LNCAP (cell line): ENCODE measurements around the gene POP5.

Experiments
- TF ChIP-seq, protein P1 (sequence below): fragments of 450-650 bp; IDR thresholded peaks from 2 replicates; pipeline ENCODE4 v1.5.1; 2017; ENCODE audit warnings: mild to moderate bottlenecking

POP5 gene, protein sequence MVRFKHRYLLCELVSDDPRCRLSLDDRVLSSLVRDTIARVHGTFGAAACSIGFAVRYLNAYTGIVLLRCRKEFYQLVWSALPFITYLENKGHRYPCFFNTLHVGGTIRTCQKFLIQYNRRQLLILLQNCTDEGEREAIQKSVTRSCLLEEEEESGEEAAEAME

DNA sequence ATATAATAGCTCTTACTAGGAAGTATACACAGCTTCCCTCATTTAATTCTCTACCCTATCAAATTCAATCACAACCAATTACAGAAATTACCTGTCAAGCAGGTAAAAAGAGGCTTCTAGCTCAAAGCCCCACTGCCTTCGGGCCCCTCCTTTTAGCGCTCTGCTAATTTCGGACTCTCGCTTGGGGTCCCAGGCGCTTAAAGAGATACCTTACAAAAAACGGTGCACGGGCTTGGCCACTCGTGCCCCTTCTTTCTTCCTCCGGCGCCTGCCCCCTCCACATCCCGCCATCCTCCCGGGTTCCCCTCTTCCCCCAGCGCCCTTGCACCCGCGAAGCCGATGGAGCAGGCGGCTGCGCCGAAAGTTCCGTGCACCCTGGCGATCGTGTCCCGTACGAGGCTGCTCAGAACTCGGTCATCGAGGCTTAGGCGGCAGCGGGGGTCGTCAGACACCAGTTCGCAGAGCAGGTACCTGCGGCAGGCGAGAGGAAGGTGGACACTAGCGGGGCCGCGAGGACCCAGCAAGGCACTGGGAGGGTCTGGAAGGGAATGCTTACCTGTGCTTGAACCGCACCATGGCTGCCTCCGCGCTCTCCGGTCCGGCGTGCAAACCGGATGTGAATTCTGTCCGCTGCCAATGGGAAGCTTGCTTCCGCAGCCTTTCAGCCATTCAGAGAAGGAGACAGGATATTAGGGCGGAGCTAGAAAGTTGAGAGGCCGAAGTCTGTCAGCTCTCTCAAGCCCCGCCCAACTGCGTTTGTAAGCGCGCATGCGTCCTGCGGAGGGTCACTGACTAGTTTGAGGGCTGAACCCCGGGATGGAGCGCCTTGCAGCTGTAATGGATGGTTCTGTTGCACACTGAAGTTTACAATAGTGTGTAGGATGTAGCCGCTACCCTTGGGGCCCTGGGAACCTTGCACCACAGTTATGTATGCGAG lies at the start of gene POP5:
Gene POP5, minus strand, starts transcription at position 616 of the 937 bp plus-strand sequence. Its CDS starts 40 bp downstream, at position 576.
- TF ChIP-seq, protein P1, sequence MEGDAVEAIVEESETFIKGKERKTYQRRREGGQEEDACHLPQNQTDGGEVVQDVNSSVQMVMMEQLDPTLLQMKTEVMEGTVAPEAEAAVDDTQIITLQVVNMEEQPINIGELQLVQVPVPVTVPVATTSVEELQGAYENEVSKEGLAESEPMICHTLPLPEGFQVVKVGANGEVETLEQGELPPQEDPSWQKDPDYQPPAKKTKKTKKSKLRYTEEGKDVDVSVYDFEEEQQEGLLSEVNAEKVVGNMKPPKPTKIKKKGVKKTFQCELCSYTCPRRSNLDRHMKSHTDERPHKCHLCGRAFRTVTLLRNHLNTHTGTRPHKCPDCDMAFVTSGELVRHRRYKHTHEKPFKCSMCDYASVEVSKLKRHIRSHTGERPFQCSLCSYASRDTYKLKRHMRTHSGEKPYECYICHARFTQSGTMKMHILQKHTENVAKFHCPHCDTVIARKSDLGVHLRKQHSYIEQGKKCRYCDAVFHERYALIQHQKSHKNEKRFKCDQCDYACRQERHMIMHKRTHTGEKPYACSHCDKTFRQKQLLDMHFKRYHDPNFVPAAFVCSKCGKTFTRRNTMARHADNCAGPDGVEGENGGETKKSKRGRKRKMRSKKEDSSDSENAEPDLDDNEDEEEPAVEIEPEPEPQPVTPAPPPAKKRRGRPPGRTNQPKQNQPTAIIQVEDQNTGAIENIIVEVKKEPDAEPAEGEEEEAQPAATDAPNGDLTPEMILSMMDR, result no peak

DNA sequence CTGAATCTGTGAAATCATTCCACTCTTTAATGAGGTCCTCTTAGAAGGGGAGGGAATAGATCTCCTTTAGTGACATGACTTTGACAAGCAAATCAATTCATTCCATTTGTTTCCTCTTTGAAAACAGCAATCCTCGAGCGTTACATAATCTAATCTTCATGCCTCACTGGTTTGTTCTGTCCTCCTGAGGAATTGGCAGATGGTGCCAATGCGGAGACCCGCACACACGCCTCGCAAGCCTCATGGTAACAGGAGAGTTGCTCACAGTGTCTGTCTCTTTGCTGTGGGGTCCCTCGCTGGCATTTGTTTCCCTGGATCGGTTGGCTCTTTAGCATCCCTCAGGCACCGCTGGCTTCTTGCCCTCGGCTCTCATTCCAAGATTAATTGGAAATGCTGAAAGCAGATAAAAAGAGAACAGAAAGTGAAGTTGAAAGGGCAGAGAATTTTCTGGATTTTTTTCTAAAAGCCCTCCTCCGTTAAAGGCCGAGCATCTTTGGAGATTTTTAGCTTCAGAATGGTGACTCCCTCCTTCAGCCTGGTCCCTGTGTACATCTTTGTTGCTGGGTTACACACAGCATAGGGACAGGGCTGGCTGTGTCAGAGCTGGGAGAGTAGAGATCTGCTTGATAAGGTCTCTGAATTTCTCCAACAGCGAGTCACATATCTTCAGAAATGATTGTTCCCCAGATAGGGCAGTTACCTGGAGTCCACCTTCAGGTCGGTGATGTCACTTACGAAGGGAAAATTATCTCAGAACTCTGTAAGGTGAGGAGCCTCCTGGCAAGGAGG lies 49.1 kb upstream of the POP5 start:
- TF ChIP-seq, protein P1, result no peak

DNA sequence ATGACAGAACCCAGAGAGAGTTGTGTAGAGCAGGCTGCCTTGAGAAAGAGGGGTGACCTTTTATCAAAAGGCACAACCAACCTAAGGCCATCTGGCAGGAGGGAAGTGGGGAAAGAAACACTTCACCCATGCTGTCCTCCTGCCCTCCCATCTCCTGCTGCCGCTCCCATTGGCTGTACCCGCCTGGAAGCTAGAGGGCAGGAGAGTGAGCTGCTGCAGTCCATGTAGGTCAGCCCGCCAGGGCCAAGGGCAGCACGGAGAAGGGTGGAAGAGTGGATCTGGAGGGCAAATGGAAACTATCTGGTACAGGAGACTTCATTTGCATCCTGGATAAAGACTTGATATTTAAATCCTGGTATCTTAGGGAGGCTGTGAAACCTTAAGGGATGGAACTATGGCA lies 47.7 kb upstream of the POP5 start:
- TF ChIP-seq, protein P1, result no peak

DNA sequence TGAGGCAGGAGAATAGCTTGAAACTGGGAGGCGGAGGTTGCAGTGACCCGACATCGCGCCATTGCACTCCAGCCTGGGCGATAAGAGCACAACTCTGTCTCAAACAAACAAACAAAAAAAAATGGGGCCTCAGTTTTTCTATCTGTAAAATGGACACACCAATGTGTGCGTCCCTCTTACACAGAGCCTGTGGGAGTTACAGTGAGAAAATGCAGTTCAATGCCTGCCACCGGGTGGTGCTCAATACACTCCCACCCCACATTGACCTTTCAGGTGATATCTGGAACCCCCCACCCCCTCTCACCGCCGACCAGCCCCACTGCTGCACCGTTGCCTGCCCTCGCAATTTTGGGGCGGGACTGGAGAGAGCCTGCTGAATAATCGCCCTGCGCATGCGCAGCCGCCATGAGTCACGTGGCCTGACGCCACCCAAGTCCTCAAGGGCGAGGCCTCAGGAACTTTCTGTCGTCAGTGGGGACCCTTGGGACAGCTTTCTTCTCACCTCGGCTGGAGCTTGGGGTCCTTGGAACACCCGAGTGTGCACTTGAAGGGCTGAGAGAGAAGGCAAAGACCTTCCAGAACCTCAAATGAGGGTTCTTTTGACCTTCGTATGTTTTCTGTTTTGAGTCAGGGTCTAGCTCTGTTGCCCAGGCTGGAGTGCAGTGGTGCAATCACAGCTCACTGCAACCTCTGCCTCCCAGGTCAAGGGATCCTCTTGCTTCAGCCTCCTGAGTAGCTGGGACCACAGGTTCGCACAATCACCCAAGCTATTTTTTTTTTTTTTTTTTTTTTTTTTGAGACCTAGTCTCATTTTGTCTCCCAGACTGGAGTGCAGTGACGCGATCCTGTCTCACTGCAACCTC lies 44.6 kb upstream of the POP5 start:
- TF ChIP-seq, protein P1, result no peak

DNA sequence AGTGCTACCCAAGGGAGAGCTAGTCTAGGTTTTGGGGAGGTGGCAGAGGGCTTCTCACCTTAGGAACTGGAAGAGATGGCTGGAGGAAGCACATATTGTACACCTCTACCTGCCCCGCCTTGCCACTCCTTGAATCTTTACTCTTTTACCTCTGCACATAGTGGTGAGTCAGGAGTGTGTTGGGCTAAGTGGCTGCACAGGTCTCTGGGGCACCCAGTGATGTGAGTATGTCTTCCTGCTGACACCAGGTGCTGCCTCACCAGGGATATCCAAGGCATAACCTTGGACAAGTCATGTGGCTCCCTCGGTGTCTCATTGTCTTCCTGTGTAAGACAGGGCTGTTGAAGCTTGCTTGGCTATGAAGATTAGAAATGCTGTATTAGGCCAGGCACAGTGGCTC lies 39.4 kb upstream of the POP5 start:
- TF ChIP-seq, protein P1, result no peak

DNA sequence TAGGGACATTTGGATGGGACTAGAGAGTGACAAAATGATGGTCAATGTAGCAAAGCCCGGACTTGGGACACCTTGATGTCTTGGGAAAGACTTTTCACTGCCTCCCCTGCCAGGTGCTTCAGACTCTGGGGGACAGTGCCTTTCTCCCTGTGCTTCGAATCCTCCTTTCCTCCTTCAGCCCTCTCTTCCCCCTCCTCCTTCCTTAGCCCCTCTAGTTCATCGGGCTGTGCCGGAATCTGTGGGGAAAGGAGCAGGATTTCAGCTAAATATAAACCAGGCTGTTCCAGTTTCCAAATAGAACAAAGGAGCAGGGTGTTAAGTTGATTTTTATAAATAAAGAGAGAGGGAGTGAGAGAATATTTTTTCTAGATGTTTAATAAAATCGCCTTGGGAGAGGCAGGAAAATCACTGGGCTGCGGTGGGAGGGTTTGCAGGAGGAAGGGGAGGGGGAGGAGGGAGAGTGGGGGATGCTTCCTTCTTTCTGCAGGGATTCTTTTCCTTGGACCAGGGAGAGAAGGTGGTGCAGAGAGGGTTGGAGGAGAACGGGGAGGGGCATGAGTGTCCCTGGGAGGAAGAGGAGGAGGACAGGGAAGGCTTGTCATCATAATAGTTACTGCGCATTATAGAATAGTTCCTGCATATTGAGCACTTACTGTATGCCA lies 37.9 kb upstream of the POP5 start:
- TF ChIP-seq, protein P1, result no peak
